Left lung (tissue), 10 donors: ENCODE data around the gene ATOH8. TPM values are rescaled to one million over a fixed set of nuclear protein-coding genes. Genes with fewer than 3 reads are reported as not detected.
A peak's percentile ranks its signal among the peaks of the same experiment; 100 is the strongest.

Experiments used
- ATAC-seq: fragments of 200-7000 bp; cut with Tn5 transposase; one replicate; pipeline ENCODE4 v1.9.1; 2020; ENCODE audit warnings: moderate library complexity
- DNase-seq, 4 donors: peaks; one replicate each; pipeline ENCODE4 v3.0.0-alpha.2; 2013 to 2020
- H3K27ac ChIP-seq, 2 donors: fragments of 200-600 bp; sonication (generic) in 1 of 2; one replicate each; pipeline versions ENCODE4 v1.5.0 to v1.8.0; 2020 to 2021
- H3K27me3 ChIP-seq, 2 donors: fragments of 200-600 bp; sonication (generic) in 1 of 2; one replicate each; pipeline versions ENCODE4 v1.5.0 to v1.8.0; 2020 to 2021
- H3K36me3 ChIP-seq, 2 donors: fragments of 200-600 bp; sonication (generic) in 1 of 2; one replicate each; pipeline versions ENCODE4 v1.5.0 to v1.8.0; 2020 to 2021
- H3K4me1 ChIP-seq, 2 donors: fragments of 200-600 bp; one replicate each; pipeline ENCODE4 v1.8.0; 2021
- H3K4me3 ChIP-seq, 2 donors: fragments of 200-600 bp; sonication (generic) in 1 of 2; one replicate each; pipeline versions ENCODE4 v1.5.0 to v1.8.0; 2020 to 2021; ENCODE audit warnings: mild to moderate bottlenecking in 1 of 2
- H3K9me3 ChIP-seq, 2 donors: fragments of 200-600 bp; sonication (generic) in 1 of 2; one replicate each; pipeline versions ENCODE4 v1.5.0 to v1.8.0; 2020 to 2021
- intact Hi-C, 2 donors: fragments of 100-400 bp; cut with DNase I; formaldehyde crosslinking; loops; one replicate each; pipeline versions ENCODE4 v1.11.2 to v1.14.2; 2022
- polyA plus RNA-seq, 6 donors: library from polyadenylated mRNA; unstranded; fragments of 120-200 nt; gene quantifications; one replicate each; pipeline ENCODE4 v1.2.1, GENCODE V29; 2013; ENCODE audit not compliant: insufficient read length in 6 of 6
- total RNA-seq, 2 donors: library from RNA; stranded (reverse); fragmentation: NEBNext Ultra II Directional; extraction: Animal tissue kit (Norgen Biotek cat#: 25700); gene quantifications; one replicate each; pipeline ENCODE4 v1.2.1, GENCODE V29; 2021
- TF ChIP-seq, protein P1 (sequence below), 2 donors: fragments of 200-600 bp; sonication (generic) in 1 of 2; IDR thresholded peaks; one replicate each; pipeline versions ENCODE4 v1.5.0 to v1.8.0; 2021; ENCODE audit warnings: antibody characterized with exemption in 2 of 2
- donor health status: DM: no; HTN: yes; CAD: no.
- donor health status: DM: no; HTN: no; CAD: no.

Gene ATOH8
- total and polyA plus RNA-seq, 8 donors, result 24.7 to 36.5 (median 34.3) TPM

DNA sequence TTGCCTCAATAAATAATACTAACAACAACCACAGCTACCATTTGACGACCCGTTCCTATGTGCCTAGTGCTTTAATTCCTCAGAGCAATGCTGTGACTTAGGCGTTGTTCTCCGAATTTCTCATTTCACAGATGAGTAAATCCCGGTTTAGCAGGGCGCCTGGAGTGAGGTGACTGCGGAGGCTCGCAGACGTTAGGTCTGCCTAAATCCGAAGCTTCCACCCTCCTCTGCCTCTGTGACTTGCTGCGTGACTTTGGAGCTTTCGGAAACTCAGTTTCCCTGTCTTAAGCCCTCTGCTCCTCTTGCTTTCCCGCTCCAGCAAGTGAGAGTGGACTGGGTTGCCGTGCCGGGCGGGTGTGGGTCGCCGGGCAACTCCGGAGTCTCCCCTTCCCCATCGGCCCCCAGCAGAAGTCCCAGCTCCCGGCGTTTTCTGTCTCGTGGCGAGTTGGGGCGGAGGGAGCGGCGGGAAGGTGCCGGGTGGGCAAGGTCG is 711 bp upstream of the ATOH8 start:
- TF ChIP-seq, protein P1, sequence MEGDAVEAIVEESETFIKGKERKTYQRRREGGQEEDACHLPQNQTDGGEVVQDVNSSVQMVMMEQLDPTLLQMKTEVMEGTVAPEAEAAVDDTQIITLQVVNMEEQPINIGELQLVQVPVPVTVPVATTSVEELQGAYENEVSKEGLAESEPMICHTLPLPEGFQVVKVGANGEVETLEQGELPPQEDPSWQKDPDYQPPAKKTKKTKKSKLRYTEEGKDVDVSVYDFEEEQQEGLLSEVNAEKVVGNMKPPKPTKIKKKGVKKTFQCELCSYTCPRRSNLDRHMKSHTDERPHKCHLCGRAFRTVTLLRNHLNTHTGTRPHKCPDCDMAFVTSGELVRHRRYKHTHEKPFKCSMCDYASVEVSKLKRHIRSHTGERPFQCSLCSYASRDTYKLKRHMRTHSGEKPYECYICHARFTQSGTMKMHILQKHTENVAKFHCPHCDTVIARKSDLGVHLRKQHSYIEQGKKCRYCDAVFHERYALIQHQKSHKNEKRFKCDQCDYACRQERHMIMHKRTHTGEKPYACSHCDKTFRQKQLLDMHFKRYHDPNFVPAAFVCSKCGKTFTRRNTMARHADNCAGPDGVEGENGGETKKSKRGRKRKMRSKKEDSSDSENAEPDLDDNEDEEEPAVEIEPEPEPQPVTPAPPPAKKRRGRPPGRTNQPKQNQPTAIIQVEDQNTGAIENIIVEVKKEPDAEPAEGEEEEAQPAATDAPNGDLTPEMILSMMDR (IDR thresholded peaks at IDR 0.05), result no peak

DNA sequence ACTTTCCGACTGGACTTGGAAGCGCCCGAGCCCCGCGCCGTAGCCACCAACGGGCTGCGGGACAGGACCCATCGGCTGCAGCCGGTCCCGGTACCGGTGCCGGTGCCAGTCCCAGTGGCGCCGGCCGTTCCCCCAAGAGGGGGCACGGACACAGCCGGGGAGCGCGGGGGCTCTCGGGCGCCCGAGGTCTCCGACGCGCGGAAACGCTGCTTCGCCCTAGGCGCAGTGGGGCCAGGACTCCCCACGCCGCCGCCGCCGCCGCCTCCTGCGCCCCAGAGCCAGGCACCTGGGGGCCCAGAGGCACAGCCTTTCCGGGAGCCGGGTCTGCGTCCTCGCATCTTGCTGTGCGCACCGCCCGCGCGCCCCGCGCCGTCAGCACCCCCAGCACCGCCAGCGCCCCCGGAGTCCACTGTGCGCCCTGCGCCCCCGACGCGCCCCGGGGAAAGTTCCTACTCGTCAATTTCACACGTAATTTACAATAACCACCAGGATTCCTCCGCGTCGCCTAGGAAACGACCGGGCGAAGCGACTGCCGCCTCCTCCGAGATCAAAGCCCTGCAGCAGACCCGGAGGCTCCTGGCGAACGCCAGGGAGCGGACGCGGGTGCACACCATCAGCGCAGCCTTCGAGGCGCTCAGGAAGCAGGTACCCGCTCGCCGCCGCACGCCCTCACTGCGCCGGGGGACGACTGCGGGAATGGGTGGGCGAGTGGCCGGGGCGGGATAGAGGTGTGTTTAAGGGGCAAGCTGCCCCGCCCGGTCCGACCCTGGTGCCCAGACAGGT is 713 bp downstream of the ATOH8 start:
- peaks cover 7 to 84% of the 10 kb centered on the region in 2 donors for H3K4me1 ChIP-seq
- ATAC-seq (peak; percentile 13), DNase-seq (peak in 2 of 4 donors; percentile 66 to 84)
- H3K9me3 ChIP-seq, result no peaks in the 10 kb centered on the region
- H3K36me3 ChIP-seq, result no peaks in the 10 kb centered on the region
- intact Hi-C loops, result loop anchor here in 1 of 2 donors (10.0 kb wide), 1 partner anchor 50 kb away; no protein-coding TSS in a partner anchor
- H3K27ac ChIP-seq, result peak overlapping the region; percentile 42 to 67
- H3K27me3 ChIP-seq, result peaks cover 0 to 63% of the 10 kb centered on the region in 2 donors
- H3K4me3 ChIP-seq, result peak overlapping the region; percentile 65 to 75
- TF ChIP-seq, protein P1 (IDR thresholded peaks at IDR 0.05), result no peak

More for the DNA sequence above, 711 bp upstream of the ATOH8 start:
- H3K4me3 ChIP-seq, result peak overlapping the region; percentile 65 to 75
- H3K27me3 ChIP-seq, result peaks cover 0 to 63% of the 10 kb centered on the region in 2 donors
- no peak for DNase-seq
- H3K4me1 ChIP-seq, result peaks cover 11 to 87% of the 10 kb centered on the region in 2 donors
- H3K27ac ChIP-seq, result peak overlapping the region in 1 of 2 donors; percentile 42
- no peak for ATAC-seq
- no peaks in the 10 kb centered on the region for H3K36me3 ChIP-seq
- H3K9me3 ChIP-seq, result no peaks in the 10 kb centered on the region
- intact Hi-C loops, result loop anchor here in 1 of 2 donors (10.0 kb wide), 1 partner anchor 52 kb away; no protein-coding TSS in a partner anchor

DNA sequence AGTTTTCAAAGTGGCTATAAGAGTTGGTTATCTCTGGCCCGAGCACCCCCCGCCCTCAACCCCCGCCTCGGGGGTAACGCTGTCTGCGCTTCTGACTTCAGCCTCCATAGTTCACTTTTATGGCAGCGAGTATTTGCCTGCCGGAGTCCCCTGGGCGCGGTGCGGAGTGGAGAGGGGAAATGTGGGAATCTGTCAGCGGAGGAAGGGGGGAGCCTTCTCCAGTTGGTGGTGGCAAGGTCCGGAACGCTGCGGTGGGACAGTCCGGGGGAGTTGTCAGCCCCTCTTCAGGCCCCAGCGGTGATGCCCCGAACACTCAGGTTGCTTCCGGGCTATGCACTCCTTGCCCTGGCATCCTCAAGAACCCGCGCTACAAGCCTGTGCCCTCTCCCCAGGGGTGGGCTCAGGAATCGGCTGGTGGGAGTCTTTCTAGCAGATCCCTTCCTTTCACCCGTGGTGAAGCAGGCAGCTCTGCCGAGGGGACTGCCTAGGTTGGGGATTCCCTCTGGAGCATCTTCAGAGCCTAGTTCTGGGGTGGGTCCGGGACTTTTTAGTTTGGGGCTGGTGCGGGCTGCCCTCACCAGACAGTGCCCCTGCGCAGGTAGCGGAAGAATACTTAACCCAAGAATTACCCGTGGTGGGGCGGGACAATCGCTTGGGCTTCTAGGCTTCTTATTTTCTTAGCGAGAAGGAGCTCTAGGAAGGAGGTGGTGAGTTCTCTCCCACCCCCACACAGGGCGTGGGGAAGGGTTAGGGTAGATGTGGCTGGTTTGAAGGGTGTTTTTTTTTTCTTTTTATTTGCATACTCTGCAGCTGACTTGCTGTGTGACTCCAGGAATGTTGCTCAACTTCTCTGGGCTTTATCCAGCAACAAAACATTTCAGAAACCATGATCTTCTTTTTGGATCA is 1.6 kb downstream of the ATOH8 start:
- ATAC-seq, result peak; percentile 24
- H3K4me1 ChIP-seq, result peaks cover 7 to 90% of the 10 kb centered on the region in 2 donors
- TF ChIP-seq, protein P1 (IDR thresholded peaks at IDR 0.05), result no peak

DNA sequence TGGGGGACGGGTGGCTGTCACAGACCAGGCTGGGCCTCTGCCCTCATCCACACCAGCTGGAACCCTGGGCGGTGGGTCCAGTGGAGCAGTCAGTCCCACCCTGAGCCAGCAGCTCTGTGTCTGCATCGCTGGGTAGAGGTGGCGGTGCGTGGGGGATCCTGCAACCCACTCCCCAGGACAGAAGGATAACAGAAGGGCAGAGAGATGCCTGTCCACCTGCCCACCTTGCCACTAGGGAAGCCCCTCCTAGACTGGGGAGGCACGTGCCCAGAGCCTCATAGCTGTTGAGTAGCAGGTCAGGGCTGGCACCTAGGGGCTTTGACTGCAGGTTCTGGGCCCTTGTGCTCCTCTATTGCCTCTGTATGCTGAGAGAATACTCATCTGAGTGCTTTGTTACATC is 2.4 kb downstream of the ATOH8 start:
- TF ChIP-seq, protein P1 (IDR thresholded peaks at IDR 0.05), result no peak
- H3K27me3 ChIP-seq, result peaks cover 0 to 56% of the 10 kb centered on the region in 2 donors
- no peaks in the 10 kb centered on the region for H3K9me3 ChIP-seq
- DNase-seq (peak in 1 of 4 donors; percentile 60), ATAC-seq (no peak)
- intact Hi-C loops, result loop anchor here in 1 of 2 donors (10.0 kb wide), 1 partner anchor 49 kb away; no protein-coding TSS in a partner anchor
- H3K4me1 ChIP-seq, result peaks cover 3 to 91% of the 10 kb centered on the region in 2 donors
- no peaks in the 10 kb centered on the region for H3K36me3 ChIP-seq
- H3K4me3 ChIP-seq, result peak overlapping the region; percentile 65 to 75
- H3K27ac ChIP-seq, result no peak overlapping the region

More for the DNA sequence above, 1.6 kb downstream of the ATOH8 start:
- H3K27ac ChIP-seq, result peak overlapping the region in 1 of 2 donors; percentile 42
- peak overlapping the region; percentile 65 to 75 for H3K4me3 ChIP-seq
- H3K9me3 ChIP-seq, result no peaks in the 10 kb centered on the region
- intact Hi-C loops, result loop anchor here in 1 of 2 donors (10.0 kb wide), 1 partner anchor 49 kb away; no protein-coding TSS in a partner anchor
- peaks cover 0 to 63% of the 10 kb centered on the region in 2 donors for H3K27me3 ChIP-seq
- H3K36me3 ChIP-seq, result no peaks in the 10 kb centered on the region
- DNase-seq, result peak in 1 of 4 donors; percentile 55
